Endothelial cell of umbilical vein (primary cell): ENCODE results near the gene ADAM19. TPM values are rescaled to one million over a fixed set of nuclear protein-coding genes. Genes with fewer than 3 reads are reported as not detected.

Source experiments
- BruUV-seq: library from RNA; stranded (reverse); fragments of 400-500 nt; replicated peaks from 2 replicates; lab custom pipeline; 2021; lab: Mats Ljungman, UMichigan
- CTCF ChIA-PET: fragments of 300-600, 350-600 bp; sonication (Branson Sonifier 250); formaldehyde crosslinking; loops from one replicate; lab custom pipeline; 2021; ENCODE audit warnings: antibody characterized with exemption, inconsistent platforms; lab: Charles Lee
- POLR2A ChIA-PET: fragments of 300-600, 350-600 bp; sonication (Branson Sonifier 250); formaldehyde crosslinking; loops from one replicate; lab custom pipeline; 2021; ENCODE audit warnings: antibody characterized with exemption, inconsistent platforms; lab: Charles Lee
- DNase-seq: peaks from one replicate; pipeline ENCODE4 v3.0.0-alpha.2; 2011; ENCODE audit warnings: low read depth, low spot score
- FAIRE-seq: peaks from 2 replicates; lab custom pipeline; 2011; peaks lifted over from hg19 to GRCh38; lab: Jason Lieb, UNC
- H2AFZ ChIP-seq: 2 replicates; pipeline ENCODE4 v1.6.0; 2012; ENCODE audit warnings: low read depth, low read length, control low read depth, inconsistent platforms
- H3K27ac ChIP-seq: 2 replicates; pipeline ENCODE4 v1.5.1; 2011; ENCODE audit warnings: low read depth, mild to moderate bottlenecking, control low read depth, low read length, moderate library complexity; ENCODE audit not compliant: insufficient read depth
- H3K27me3 ChIP-seq, 2 experiments: 2 replicates each; pipeline versions ENCODE4 v1.6.0 to v1.6.1; 2011; ENCODE audit warnings: low read length in 2 of 2, mixed read lengths in 1 of 2; ENCODE audit not compliant: control insufficient read depth in 2 of 2, insufficient read depth in 2 of 2
- H3K36me3 ChIP-seq, 2 experiments: 2 replicates in 1 of 2; 3 replicates in 1 of 2; pipeline ENCODE4 v1.5.1; 2011; ENCODE audit warnings: low read length in 2 of 2, mild to moderate bottlenecking in 1 of 2, moderate library complexity in 1 of 2; ENCODE audit not compliant: control insufficient read depth in 2 of 2, insufficient read depth in 2 of 2; ENCODE audit errors: extremely low read depth in 1 of 2
- H3K4me1 ChIP-seq: 3 replicates; pipeline ENCODE4 v1.5.1; 2011; ENCODE audit warnings: mild to moderate bottlenecking, low read length; ENCODE audit not compliant: control insufficient read depth, insufficient read depth; ENCODE audit errors: extremely low read depth
- H3K4me2 ChIP-seq: 2 replicates; pipeline ENCODE4 v1.6.1; 2011; ENCODE audit warnings: low read length, control low read depth, mixed read lengths; ENCODE audit not compliant: insufficient read depth
- H3K4me3 ChIP-seq, 3 experiments: fragments of 200-600 bp in 1 of 3; sonication (generic), shearing (Covaris generic) in 1 of 3; replicated peaks in 1 of 3; 2 replicates each; pipeline ENCODE4 v1.5.1; 2011 to 2016; ENCODE audit warnings: control low read depth in 3 of 3, low read length in 3 of 3, mild to moderate bottlenecking in 2 of 3, inconsistent platforms in 1 of 3, low read depth in 1 of 3, moderate library complexity in 1 of 3; ENCODE audit not compliant: insufficient read depth in 1 of 3
- H3K79me2 ChIP-seq: 2 replicates; pipeline ENCODE4 v1.6.0; 2012; ENCODE audit warnings: low read length, inconsistent platforms; ENCODE audit not compliant: control insufficient read depth, insufficient read depth
- H3K9ac ChIP-seq: replicated peaks from 2 replicates; pipeline ENCODE3; 2011; ENCODE audit warnings: low read length, control low read depth; ENCODE audit not compliant: insufficient read depth; ENCODE audit errors: extremely low read depth
- H3K9me1 ChIP-seq: replicated peaks from 3 replicates; pipeline ENCODE4 v1.6.0; 2011; ENCODE audit warnings: mild to moderate bottlenecking, low read length; ENCODE audit not compliant: control insufficient read depth, insufficient read depth; ENCODE audit errors: extremely low read depth
- H3K9me3 ChIP-seq: replicated peaks from 2 replicates; pipeline ENCODE4 v1.5.1; 2012; ENCODE audit warnings: low read length, inconsistent platforms; ENCODE audit not compliant: control insufficient read depth, insufficient read depth
- H4K20me1 ChIP-seq: replicated peaks from 2 replicates; pipeline ENCODE3; 2011; ENCODE audit warnings: mild to moderate bottlenecking, low read length; ENCODE audit not compliant: control insufficient read depth, insufficient read depth; ENCODE audit errors: extremely low read depth
- CTCF ChIP-seq, 2 donors: IDR thresholded peaks; 1 replicate in 1 of 2; 2 replicates in 1 of 2; pipeline ENCODE4 v1.5.1; 2011; ENCODE audit warnings: low read length in 2 of 2, mild to moderate bottlenecking in 2 of 2, moderate library complexity in 2 of 2, control low read depth in 1 of 2, inconsistent platforms in 1 of 2, low read depth in 1 of 2; ENCODE audit not compliant: insufficient read depth in 1 of 2; ENCODE audit errors: extremely low read depth in 1 of 2
- EZH2 ChIP-seq: IDR thresholded peaks from 2 replicates; pipeline ENCODE4 v1.6.1; 2012; ENCODE audit warnings: borderline replicate concordance, low read depth, mild to moderate bottlenecking, moderate library complexity, low read length, inconsistent platforms; ENCODE audit not compliant: severe bottlenecking
- FOS ChIP-seq: IDR thresholded peaks from 2 replicates; pipeline ENCODE4 v1.6.1; 2011; ENCODE audit warnings: mild to moderate bottlenecking, low read length, moderate library complexity, borderline replicate concordance; ENCODE audit not compliant: insufficient read depth
- GATA2 ChIP-seq: IDR thresholded peaks from 2 replicates; pipeline ENCODE4 v1.7.0; 2011; ENCODE audit warnings: low read depth, mild to moderate bottlenecking, moderate library complexity, mixed read lengths, low read length; ENCODE audit not compliant: insufficient read length, insufficient read depth
- JUN ChIP-seq: IDR thresholded peaks from 2 replicates; pipeline ENCODE4 v1.6.1; 2011; ENCODE audit warnings: borderline replicate concordance, low read depth; ENCODE audit not compliant: insufficient read length, insufficient read depth
- MAX ChIP-seq: IDR thresholded peaks from 2 replicates; pipeline ENCODE4 v1.6.1; 2011; ENCODE audit not compliant: insufficient read depth, insufficient read length
- MYC ChIP-seq: IDR thresholded peaks from one replicate; pipeline ENCODE4 v1.6.1; 2011; ENCODE audit warnings: mild to moderate bottlenecking, low read depth, low read length
- POLR2A ChIP-seq: IDR thresholded peaks from 2 replicates; pipeline ENCODE4 v1.6.1; 2012; ENCODE audit warnings: low read depth, mild to moderate bottlenecking, control low read depth, low read length
- POLR2AphosphoS5 ChIP-seq: IDR thresholded peaks from 2 replicates; pipeline ENCODE4 v1.6.1; 2012; ENCODE audit warnings: low read depth, mild to moderate bottlenecking, control low read depth, low read length, moderate library complexity; ENCODE audit not compliant: insufficient read depth
- dilution Hi-C: fragments of 300-500 bp; cut with MboI; formaldehyde crosslinking; loops from one replicate; pipeline ENCODE4 v1.15.0; 2019; ENCODE audit warnings: low sequenced_read_pairs; ENCODE audit not compliant: extremely low pct_ligation_motif_present
- intact Hi-C: fragments of 100-400 bp; cut with micrococcal nuclease; formaldehyde crosslinking; loops from one replicate; pipeline ENCODE4 v1.10.0; 2022
- polyA plus RNA-seq, 4 experiments: library from polyadenylated mRNA; depleted of rRNA in 3 of 4; stranded (reverse) in 3 of 4; unstranded in 1 of 4; fragments of >200 nt; gene quantifications; 2 replicates each; pipeline versions ENCODE4 v1.2.1 to v1.2.3, GENCODE V29; 2011 to 2012; ENCODE audit warnings: missing spikeins in 1 of 4
- total RNA-seq: library from RNA; stranded (reverse); gene quantifications from 2 replicates; pipeline ENCODE4 v1.2.3, GENCODE V29; 2021

The ADAM19 gene
- total and polyA plus RNA-seq, 2 donors (not counting 3 experiments of a cell fraction or from before 2014, with no cell fraction given): 10.0 to 22.6 TPM

GRCh38 chr5:157597277-157597676 is 21.7 kb upstream of the ADAM19 start:
- H3K27ac ChIP-seq: no peak overlapping the region
- no peak overlapping the region for H2AFZ ChIP-seq
- CTCF ChIA-PET: interaction anchor here (1.2 kb wide), 1 partner anchor 10 kb away, joined by 3 read pairs; no protein-coding TSS in a partner anchor
- BruUV-seq: no TSS peak
- H3K79me2 ChIP-seq: no peaks in the 10 kb centered on the region
- no peaks in the 10 kb centered on the region for H3K27me3 ChIP-seq
- FAIRE-seq (no peak), DNase-seq (no peak)
- no peak overlapping the region for H3K9ac ChIP-seq
- no peaks in the 10 kb centered on the region for H3K9me1 ChIP-seq
- H3K36me3 ChIP-seq: no peaks in the 10 kb centered on the region
- peaks cover 29% of the 10 kb centered on the region for H3K4me1 ChIP-seq
- TF ChIP-seq POLR2AphosphoS5 (no peak), GATA2 (no peak), POLR2A (no peak), EZH2 (no peak), CTCF (IDR thresholded peaks at IDR 0.05; ENCODE audit: extremely low read depth in 1 of 2, insufficient read depth in 1 of 2, low read depth in 1 of 2, low read length in 2 of 2) (no peak), FOS (no peak), MAX (no peak), JUN (no peak), MYC (no peak)
- no peaks in the 10 kb centered on the region for H4K20me1 ChIP-seq
- dilution Hi-C loops (no loop called here), intact Hi-C loops (no loop called here)
- POLR2A ChIA-PET: interaction anchor here (0.6 kb wide), 1 partner anchor 57 kb away, joined by 3 read pairs; no protein-coding TSS in a partner anchor
- H3K4me3 ChIP-seq: no peak overlapping the region
- H3K4me2 ChIP-seq: no peak overlapping the region
- no peaks in the 10 kb centered on the region for H3K9me3 ChIP-seq
